Measurements from ENCODE around the gene DCHS2. TPM values are rescaled to one million over a fixed set of nuclear protein-coding genes. Genes with fewer than 3 reads are reported as not detected.
"Not testable (repeated sequence)": the region's sequence is repeated elsewhere in the genome, so short reads cannot be mapped to it uniquely, and the experiment has no call there.

Gene DCHS2
- total RNA-seq, 6 experiments from 2014 or later, result not detected

GRCh38 chr4:154222875-154223274, 268.7 kb downstream of the DCHS2 start:
- no peaks in the 10 kb centered on the region for H3K4me1 Mint-ChIP-seq (ENCODE audit: low read depth)
- peaks cover 18% of the 10 kb centered on the region for H3K9me3 Mint-ChIP-seq
- H3K36me3 Mint-ChIP-seq (ENCODE audit: low read depth), result no peaks in the 10 kb centered on the region
- DNase-seq, result no peak
- no peak overlapping the region for H3K27ac Mint-ChIP-seq
- TF ChIP-seq CTCF (IDR thresholded peaks at IDR 0.05), result no peak
- no peak overlapping the region for H3K4me3 Mint-ChIP-seq
- H3K27me3 Mint-ChIP-seq (ENCODE audit: insufficient read depth), result no peaks in the 10 kb centered on the region

GRCh38 chr4:154218051-154218450, 273.5 kb downstream of the DCHS2 start:
- H3K4me3 Mint-ChIP-seq, result no peak overlapping the region
- DNase-seq, result no peak
- TF ChIP-seq CTCF (IDR thresholded peaks at IDR 0.05), result no peak
- no peak overlapping the region for H3K27ac Mint-ChIP-seq
- H3K27me3 Mint-ChIP-seq (ENCODE audit: insufficient read depth), result no peaks in the 10 kb centered on the region
- H3K36me3 Mint-ChIP-seq (ENCODE audit: low read depth), result no peaks in the 10 kb centered on the region
- no peaks in the 10 kb centered on the region for H3K4me1 Mint-ChIP-seq (ENCODE audit: low read depth)
- H3K9me3 Mint-ChIP-seq, result peaks cover 24% of the 10 kb centered on the region

GRCh38 chr4:154217384-154217783, 274.2 kb downstream of the DCHS2 start:
- H3K36me3 Mint-ChIP-seq (ENCODE audit: low read depth); DNase-seq; H3K4me3 Mint-ChIP-seq; H3K27me3 Mint-ChIP-seq (ENCODE audit: insufficient read depth); H3K4me1 Mint-ChIP-seq (ENCODE audit: low read depth); H3K27ac Mint-ChIP-seq: not testable (repeated sequence)
- H3K9me3 Mint-ChIP-seq, result peaks cover 22% of the 10 kb centered on the region

GRCh38 chr4:154211506-154211905, 280.1 kb downstream of the DCHS2 start:
- Mint-ChIP-seq H3K27ac (no peak overlapping the region), H3K9me3 (peaks cover 17% of the 10 kb centered on the region; the same call in 1 of the 2 replicates), H3K4me1 (ENCODE audit: low read depth) (no peaks in the 10 kb centered on the region), H3K36me3 (ENCODE audit: low read depth) (no peaks in the 10 kb centered on the region), H3K27me3 (ENCODE audit: insufficient read depth) (no peaks in the 10 kb centered on the region), H3K4me3 (no peak overlapping the region)
- TF ChIP-seq CTCF (IDR thresholded peaks at IDR 0.05), result no peak
- no peak for DNase-seq

- H3K9me3 Mint-ChIP-seq, result peaks cover 27% of the 10 kb centered on the region
- no peaks in the 10 kb centered on the region for H3K4me1 Mint-ChIP-seq (ENCODE audit: low read depth)
- no peak for TF ChIP-seq CTCF (IDR thresholded peaks at IDR 0.05)
- H3K27ac Mint-ChIP-seq, result no peak overlapping the region
- H3K27me3 Mint-ChIP-seq (ENCODE audit: insufficient read depth), result no peaks in the 10 kb centered on the region
- H3K36me3 Mint-ChIP-seq (ENCODE audit: low read depth), result no peaks in the 10 kb centered on the region
- no peak for DNase-seq
- no peak overlapping the region; the same call in 1 of the 2 replicates for H3K4me3 Mint-ChIP-seq
Observed at GRCh38 chr4:154208424-154208823, 283.2 kb downstream of the DCHS2 start.

GRCh38 chr4:154205471-154205870, 286.1 kb downstream of the DCHS2 start:
- Mint-ChIP-seq H3K27ac (no peak overlapping the region), H3K9me3 (peaks cover 24% of the 10 kb centered on the region), H3K27me3 (ENCODE audit: insufficient read depth) (no peaks in the 10 kb centered on the region; the same call in 1 of the 2 replicates), H3K4me1 (ENCODE audit: low read depth) (no peaks in the 10 kb centered on the region), H3K36me3 (ENCODE audit: low read depth) (no peaks in the 10 kb centered on the region), H3K4me3 (no peak overlapping the region)
- DNase-seq, result no peak
- no peak for TF ChIP-seq CTCF (IDR thresholded peaks at IDR 0.05)
